ENCODE data around the gene ACP6.

The ACP6 gene

DNA sequence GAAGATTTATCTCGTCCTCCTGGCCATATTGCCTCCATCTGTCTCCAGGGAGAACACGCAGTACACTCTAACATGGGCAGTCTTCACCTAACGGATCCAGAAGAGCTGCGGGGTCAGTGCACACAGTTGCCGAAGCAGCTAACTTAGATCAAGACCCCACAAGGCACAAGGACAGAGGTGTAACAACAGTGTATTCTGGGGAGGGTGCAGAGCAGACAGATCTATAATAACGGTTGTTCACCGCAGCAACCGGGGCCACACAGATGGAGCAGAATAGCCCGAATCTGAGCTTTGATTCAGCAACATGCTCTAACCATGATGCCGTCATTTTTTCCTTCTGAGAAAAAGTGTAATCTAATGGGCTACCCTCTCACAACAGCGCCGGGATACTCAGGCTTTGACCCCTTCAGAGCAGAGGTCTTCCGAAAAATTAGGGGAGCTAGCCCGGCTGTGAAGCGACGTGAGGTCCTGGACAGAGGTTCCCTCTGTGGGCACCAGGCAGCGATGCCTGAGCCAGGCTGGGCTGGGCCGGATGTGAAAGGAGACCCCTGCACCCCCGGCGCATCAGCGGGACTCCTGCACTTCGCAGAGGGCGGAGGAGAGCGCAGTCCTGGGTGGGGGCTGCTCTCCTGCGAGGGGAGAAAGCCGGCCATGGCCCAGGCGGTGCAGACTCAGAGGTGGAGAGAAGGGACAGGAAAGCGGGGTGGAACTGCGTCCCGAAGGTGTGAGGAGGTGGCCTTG, 71.5 kb downstream of the ACP6 start:
- Mint-ChIP-seq H3K36me3 (ENCODE audit: low read depth) (peaks cover 5% of the 10 kb centered on the region), H3K4me3 (peak overlapping the region; percentile 85), H3K27me3 (no peaks in the 10 kb centered on the region), H3K4me1 (ENCODE audit: low read depth) (peaks cover 38% of the 10 kb centered on the region), H3K9me3 (no peaks in the 10 kb centered on the region), H3K27ac (peak overlapping the region; percentile 93)
- peak; percentile 71 for DNase-seq

DNA sequence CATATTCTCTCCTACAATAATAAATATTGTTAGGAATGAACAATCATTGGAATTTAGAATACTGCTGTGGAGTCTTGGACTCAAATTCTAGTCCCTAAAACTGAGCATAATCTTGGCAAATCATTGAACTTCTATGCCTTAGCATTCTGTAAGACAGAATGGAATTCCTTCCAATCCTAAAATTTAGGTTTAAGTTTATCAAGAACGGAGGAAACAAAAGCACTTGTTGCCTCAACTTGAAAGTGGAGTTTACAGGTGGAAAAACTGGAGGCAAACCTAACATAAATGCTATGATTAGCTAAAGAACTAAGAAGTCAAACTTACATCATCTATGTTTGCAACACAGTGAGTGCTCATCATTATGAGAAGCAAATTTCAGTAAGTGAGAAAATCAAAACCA, 73.3 kb downstream of the ACP6 start:
- Mint-ChIP-seq H3K27ac (no peak overlapping the region), H3K9me3 (no peaks in the 10 kb centered on the region), H3K4me1 (ENCODE audit: low read depth) (peaks cover 28% of the 10 kb centered on the region), H3K36me3 (ENCODE audit: low read depth) (peaks cover 5% of the 10 kb centered on the region), H3K4me3 (no peak overlapping the region), H3K27me3 (no peaks in the 10 kb centered on the region)
- DNase-seq: no peak

Measured in activated T-cell treated with anti-CD3 and anti-CD28 coated beads, Interleukin-2, amount 50 U/mL, for 24 hours (primary cell).